IMR-90 (cell line): ENCODE results near the gene COL18A1. TPM values are rescaled to one million over a fixed set of nuclear protein-coding genes. Genes with fewer than 3 reads are reported as not detected.

ENCODE experiments used
- ATAC-seq: fragments of 200-7000 bp; cut with Tn5 transposase; 2 replicates; pipeline ENCODE4 v1.9.1; 2020; ENCODE audit warnings: low read depth, mild to moderate bottlenecking, moderate library complexity
- BruUV-seq: library from RNA; stranded (reverse); fragments of 400-500 nt; replicated peaks from 2 replicates; lab custom pipeline; 2021; lab: Mats Ljungman, UMichigan
- CTCF ChIA-PET: fragments of 300-600 bp; formaldehyde crosslinking; extraction: SDS; loops from one replicate; lab custom pipeline; 2021; ENCODE audit warnings: antibody characterized with exemption; lab: Yijun Ruan, JAX
- POLR2A ChIA-PET: fragments of 300-600 bp; sonication (Branson Sonifier 250); formaldehyde crosslinking; loops from one replicate; lab custom pipeline; 2022; ENCODE audit warnings: antibody characterized with exemption; ENCODE audit not compliant: unreplicated experiment; lab: Charles Lee
- DNase-seq: peaks from one replicate; pipeline ENCODE4 v3.0.0; 2013
- H2AFZ ChIP-seq: replicated peaks from 2 replicates; pipeline ENCODE3; 2013; ENCODE audit warnings: low read length, mild to moderate bottlenecking; ENCODE audit not compliant: poor library complexity
- H2AK5ac ChIP-seq: 2 replicates; pipeline ENCODE4 v1.6.1; 2013; ENCODE audit warnings: low read depth, low read length, inconsistent platforms
- H2AK9ac ChIP-seq: replicated peaks from 2 replicates; pipeline ENCODE3; 2013; ENCODE audit warnings: mild to moderate bottlenecking, low read depth, low read length, moderate library complexity; ENCODE audit not compliant: poor library complexity
- H2BK120ac ChIP-seq: 2 replicates; pipeline ENCODE4 v1.6.1; 2013; ENCODE audit warnings: low read depth, low read length, inconsistent platforms
- H2BK15ac ChIP-seq: 3 replicates; pipeline ENCODE4 v1.6.1; 2013; ENCODE audit warnings: low read depth, low read length, inconsistent platforms
- H2BK20ac ChIP-seq: 2 replicates; pipeline ENCODE4 v1.6.1; 2013; ENCODE audit warnings: low read depth, mild to moderate bottlenecking, inconsistent platforms, low read length, moderate library complexity
- H2BK5ac ChIP-seq: 2 replicates; pipeline ENCODE4 v1.6.1; 2013; ENCODE audit warnings: mild to moderate bottlenecking, low read depth, low read length, inconsistent platforms; ENCODE audit not compliant: poor library complexity, severe bottlenecking
- H3K14ac ChIP-seq: replicated peaks from 2 replicates; pipeline ENCODE4 v1.6.1; 2013; ENCODE audit warnings: low read depth, low read length, inconsistent platforms
- H3K18ac ChIP-seq: 2 replicates; pipeline ENCODE4 v1.6.1; 2013; ENCODE audit warnings: low read depth, low read length, control low read depth
- H3K23ac ChIP-seq: 2 replicates; pipeline ENCODE4 v1.6.1; 2013; ENCODE audit warnings: low read depth, low read length, inconsistent platforms
- H3K27ac ChIP-seq: 2 replicates; pipeline ENCODE4 v1.5.1; 2013; ENCODE audit warnings: mild to moderate bottlenecking, control low read depth, low read length; ENCODE audit not compliant: insufficient read depth
- H3K27me3 ChIP-seq: 2 replicates; pipeline ENCODE4 v1.6.1; 2013; ENCODE audit warnings: low read length; ENCODE audit not compliant: control insufficient read depth, insufficient read depth
- H3K36me3 ChIP-seq: 2 replicates; pipeline ENCODE4 v1.6.1; 2013; ENCODE audit warnings: low read length, mixed read lengths; ENCODE audit not compliant: control insufficient read depth, insufficient read depth
- H3K4ac ChIP-seq: 2 replicates; pipeline ENCODE4 v1.6.1; 2013; ENCODE audit warnings: low read depth, low read length, inconsistent platforms
- H3K4me1 ChIP-seq: 2 replicates; pipeline ENCODE4 v1.6.1; 2013; ENCODE audit warnings: low read length, mixed read lengths; ENCODE audit not compliant: control insufficient read depth, insufficient read depth
- H3K4me2 ChIP-seq: 2 replicates; pipeline ENCODE4 v1.6.1; 2013; ENCODE audit warnings: low read depth, mild to moderate bottlenecking, control low read depth, low read length, moderate library complexity
- H3K4me3 ChIP-seq: 2 replicates; pipeline ENCODE4 v1.5.1; 2013; ENCODE audit warnings: low read depth, mild to moderate bottlenecking, control low read depth, low read length, moderate library complexity; ENCODE audit not compliant: insufficient read depth
- H3K56ac ChIP-seq: 2 replicates; pipeline ENCODE4 v1.6.1; 2013; ENCODE audit warnings: low read length, inconsistent platforms; ENCODE audit not compliant: insufficient read depth; ENCODE audit errors: extremely low read depth
- H3K79me1 ChIP-seq, 2 experiments: 2 replicates each; pipeline ENCODE4 v1.6.1; 2013; ENCODE audit warnings: low read length in 2 of 2, inconsistent platforms in 1 of 2, low read depth in 1 of 2
- H3K9ac ChIP-seq: 2 replicates; pipeline ENCODE4 v1.6.1; 2013; ENCODE audit warnings: low read depth, low read length, control low read depth
- H3K9me1 ChIP-seq: 2 replicates; pipeline ENCODE4 v1.6.1; 2013; ENCODE audit warnings: low read length, inconsistent platforms; ENCODE audit not compliant: insufficient read depth
- H3K9me3 ChIP-seq: 2 replicates; pipeline ENCODE4 v1.6.1; 2013; ENCODE audit warnings: low read length; ENCODE audit not compliant: control insufficient read depth, insufficient read depth
- H4K20me1 ChIP-seq: 2 replicates; pipeline ENCODE4 v1.6.1; 2013; ENCODE audit warnings: low read length, inconsistent platforms; ENCODE audit not compliant: insufficient read depth
- H4K5ac ChIP-seq: 2 replicates; pipeline ENCODE4 v1.6.1; 2013; ENCODE audit warnings: mild to moderate bottlenecking, low read depth, low read length, control low read depth
- H4K8ac ChIP-seq, 2 experiments: 2 replicates each; pipeline ENCODE4 v1.6.1; 2013; ENCODE audit warnings: low read depth in 2 of 2, low read length in 2 of 2, control low read depth in 1 of 2, inconsistent platforms in 1 of 2
- H4K91ac ChIP-seq: 2 replicates; pipeline ENCODE4 v1.6.1; 2013; ENCODE audit warnings: low read depth, low read length, inconsistent platforms; ENCODE audit not compliant: insufficient read depth
- CTCF ChIP-seq: conservative IDR thresholded peaks from 2 replicates; pipeline ENCODE4 v1.5.1; 2012; ENCODE audit warnings: mild to moderate bottlenecking, low read depth, low read length, improper control_type of control experiment
- NFE2L2 ChIP-seq: fragments of 150-350 bp; IDR thresholded peaks from 2 replicates; pipeline ENCODE4 v1.6.1; 2016; ENCODE audit warnings: low read depth, mild to moderate bottlenecking, low read length
- SMC3 ChIP-seq: fragments of 150-350 bp; IDR thresholded peaks from 2 replicates; pipeline ENCODE4 v1.6.1; 2016; ENCODE audit warnings: low read depth, mild to moderate bottlenecking, antibody characterized with exemption, low read length, moderate library complexity
- USF2 ChIP-seq: fragments of 150-350 bp; IDR thresholded peaks from 2 replicates; pipeline ENCODE4 v1.6.1; 2017; ENCODE audit warnings: mild to moderate bottlenecking, antibody characterized with exemption, low read length, low read depth
- WGBS, 2 experiments: methylation state at CpG; one replicate each; pipeline versions ENCODE4 v1.1.5 to v1.1.7; 2013; ENCODE audit warnings: missing lambda C conversion rate in 2 of 2; ENCODE audit not compliant: insufficient read length in 1 of 2; ENCODE audit errors: extremely low coverage in 2 of 2; 5-methylcytosine and 5-hydroxymethylcytosine counted together
- dilution Hi-C: fragments of 300-500 bp; cut with HindIII; formaldehyde crosslinking; loops from one replicate; pipeline ENCODE4 v1.14.3; 2018; ENCODE audit warnings: low sequenced_read_pairs; ENCODE audit not compliant: unreplicated experiment
- in situ Hi-C: fragments of 300-500 bp; cut with MboI; formaldehyde crosslinking; loops from 3 replicates; pipeline ENCODE4 v1.14.3; 2019; ENCODE audit warnings: low sequenced_read_pairs, inconsistent platforms, mixed read lengths
- intact Hi-C: fragments of 100-400 bp; cut with micrococcal nuclease; formaldehyde crosslinking; loops from 2 replicates; pipeline ENCODE4 v1.10.0; 2022
- polyA plus RNA-seq, 3 experiments: library from polyadenylated mRNA; depleted of rRNA; stranded (reverse); fragments of >200 nt; gene quantifications; 2 replicates each; pipeline ENCODE4 v1.2.3, GENCODE V29; 2012; ENCODE audit warnings: low replicate concordance in 1 of 3
- total RNA-seq: library from RNA; depleted of rRNA; stranded (reverse); fragments of >200 nt; gene quantifications from 2 replicates; pipeline ENCODE4 v1.2.3, GENCODE V29; 2012

COL18A1 gene
- total and polyA plus RNA-seq, 2 of the 4 experiments (the other 2 are of a cell fraction) = 4.3 to 46.7 TPM

GRCh38 chr21:45450423-45451090, 45.6 kb downstream of the COL18A1 start:
- no peak overlapping the region for H3K18ac ChIP-seq
- peaks cover 37 to 89% of the 10 kb centered on the region in 2 experiments for H3K79me1 ChIP-seq
- no peak overlapping the region for H3K23ac ChIP-seq
- no peak overlapping the region for H3K27ac ChIP-seq
- DNase-seq = no peak
- H3K9me3 ChIP-seq = peaks cover 5% of the 10 kb centered on the region
- no peak overlapping the region for H2BK15ac ChIP-seq
- no TSS peak for BruUV-seq
- peak overlapping the region; percentile 45 for H2AK9ac ChIP-seq
- H3K4me2 ChIP-seq = no peak overlapping the region
- ChIA-PET CTCF (no interaction called here), POLR2A (no interaction called here)
- no peak overlapping the region for H3K9ac ChIP-seq
- H3K4me3 ChIP-seq = no peak overlapping the region
- ATAC-seq = no peak
- peaks cover 11% of the 10 kb centered on the region for H3K36me3 ChIP-seq
- dilution Hi-C loops (no loop called here), intact Hi-C loops (no loop called here), in situ Hi-C loops (no loop called here)
- no peaks in the 10 kb centered on the region for H3K27me3 ChIP-seq
- no CpG with 5 or more reads among the region's 24 CpGs for WGBS, 2 experiments
- H2BK5ac ChIP-seq = no peak overlapping the region
- H4K8ac ChIP-seq = no peak overlapping the region
- H2BK120ac ChIP-seq = no peak overlapping the region
- no peak overlapping the region for H3K56ac ChIP-seq
- H4K5ac ChIP-seq = no peak overlapping the region
- TF ChIP-seq CTCF (no peak), NFE2L2 (no peak), SMC3 (no peak), USF2 (no peak)
- H4K91ac ChIP-seq = no peak overlapping the region
- no peak overlapping the region for H2BK20ac ChIP-seq
- no peak overlapping the region for H3K14ac ChIP-seq
- no peak overlapping the region for H2AFZ ChIP-seq
- H3K9me1 ChIP-seq = peaks cover 31% of the 10 kb centered on the region
- H4K20me1 ChIP-seq = peaks cover 68% of the 10 kb centered on the region
- no peak overlapping the region for H3K4ac ChIP-seq
- H2AK5ac ChIP-seq = no peak overlapping the region
- H3K4me1 ChIP-seq = peaks cover 27% of the 10 kb centered on the region
